ENCODE results near the gene TNK1. TPM values are rescaled to one million over a fixed set of nuclear protein-coding genes. Genes with fewer than 3 reads are reported as not detected.

The TNK1 gene
- total and polyA plus RNA-seq, 2 donors from 2014 or later = 7.6 to 9.3 TPM

DNA sequence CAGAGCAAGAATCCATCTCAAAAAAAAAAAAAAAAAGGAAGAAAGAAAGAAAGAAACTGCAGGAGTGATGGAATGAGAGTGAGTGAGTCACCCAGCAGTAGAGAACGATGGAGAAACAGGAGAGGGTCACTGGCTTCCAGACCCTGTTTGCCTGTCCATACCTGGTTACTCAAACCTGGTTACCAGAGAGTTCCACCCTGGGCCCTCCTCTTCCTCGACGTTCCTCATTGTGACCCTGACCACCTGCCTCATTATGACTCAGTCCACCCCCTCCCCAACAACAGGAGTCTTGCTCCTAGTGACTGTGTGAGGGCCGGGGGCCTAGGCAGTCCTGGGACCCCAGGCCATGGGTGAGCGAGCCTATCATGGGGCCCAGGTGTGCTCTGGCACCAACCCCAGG is 47.7 kb downstream of the TNK1 start, which contains the start of gene SPEM3:
Gene SPEM3, plus strand, starts transcription at position 301 of the 400 bp plus-strand sequence. Its CDS starts 46 bp downstream, at position 347.
- Histone ChIP-seq H3K4me3 (ENCODE audit: low read length in 3 of 3) (no peak within 1 kb of the TSS), H3K36me3 (ENCODE audit: control insufficient read depth in 2 of 3, insufficient read depth in 3 of 3, low read length in 3 of 3) (no peaks in the 10 kb centered on the region), H3K4me1 (ENCODE audit: control insufficient read depth in 2 of 3, insufficient read depth in 2 of 3, low read depth in 1 of 3, low read length in 3 of 3) (no peaks in the 10 kb centered on the region), H3K27me3 (ENCODE audit: control insufficient read depth, insufficient read depth, low read length) (no peaks in the 10 kb centered on the region), H3K9me3 (ENCODE audit: control insufficient read depth in 2 of 3, insufficient read depth in 1 of 3, low read length in 3 of 3) (no peaks in the 10 kb centered on the region), H3K27ac (ENCODE audit: low read depth in 2 of 2, low read length in 2 of 2) (no peak within 1 kb of the TSS), H3K9ac (ENCODE audit: low read length in 3 of 3) (no peak within 1 kb of the TSS)
- DNase-seq (no peak), FAIRE-seq (no peak)
- intact Hi-C loops (cut with DNase I) = no loop called here
- TF ChIP-seq CTCF (IDR thresholded peaks at IDR 0.05; ENCODE audit: borderline replicate concordance, extremely low read depth, insufficient read depth) = no peak

DNA sequence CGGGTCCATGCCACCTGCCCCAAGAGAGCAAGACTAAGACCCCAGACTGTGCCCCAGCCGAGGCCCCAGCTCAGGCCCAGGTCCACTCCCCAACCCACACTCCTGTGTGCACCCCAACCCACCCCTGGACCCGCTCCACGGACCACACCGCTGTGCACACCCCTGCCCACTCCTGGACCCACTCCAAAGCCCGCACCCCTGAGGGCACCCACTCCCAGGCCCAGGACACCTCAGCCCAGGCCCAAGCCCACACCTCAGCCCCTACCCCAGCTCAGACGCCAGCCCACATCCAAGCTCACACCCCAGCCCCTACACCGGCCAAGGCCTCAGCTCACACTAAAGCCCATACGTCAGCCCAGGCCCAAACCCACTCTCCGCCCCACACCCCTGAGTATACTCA is 48.8 kb downstream of the TNK1 start:
- FAIRE-seq (no peak), DNase-seq (no peak)
- intact Hi-C loops (cut with DNase I) = no loop called here
- Histone ChIP-seq H3K9me3 (ENCODE audit: control insufficient read depth in 2 of 3, insufficient read depth in 1 of 3, low read length in 3 of 3) (no peaks in the 10 kb centered on the region), H3K9ac (ENCODE audit: low read length in 3 of 3) (no peak overlapping the region), H3K27ac (ENCODE audit: low read depth in 2 of 2, low read length in 2 of 2) (no peak overlapping the region), H3K27me3 (ENCODE audit: control insufficient read depth, insufficient read depth, low read length) (no peaks in the 10 kb centered on the region), H3K36me3 (ENCODE audit: control insufficient read depth in 2 of 3, insufficient read depth in 3 of 3, low read length in 3 of 3) (no peaks in the 10 kb centered on the region), H3K4me1 (ENCODE audit: control insufficient read depth in 2 of 3, insufficient read depth in 2 of 3, low read depth in 1 of 3, low read length in 3 of 3) (no peaks in the 10 kb centered on the region), H3K4me3 (ENCODE audit: low read length in 3 of 3) (no peak overlapping the region)
- TF ChIP-seq CTCF (IDR thresholded peaks at IDR 0.05; ENCODE audit: borderline replicate concordance, extremely low read depth, insufficient read depth) = no peak

DNA sequence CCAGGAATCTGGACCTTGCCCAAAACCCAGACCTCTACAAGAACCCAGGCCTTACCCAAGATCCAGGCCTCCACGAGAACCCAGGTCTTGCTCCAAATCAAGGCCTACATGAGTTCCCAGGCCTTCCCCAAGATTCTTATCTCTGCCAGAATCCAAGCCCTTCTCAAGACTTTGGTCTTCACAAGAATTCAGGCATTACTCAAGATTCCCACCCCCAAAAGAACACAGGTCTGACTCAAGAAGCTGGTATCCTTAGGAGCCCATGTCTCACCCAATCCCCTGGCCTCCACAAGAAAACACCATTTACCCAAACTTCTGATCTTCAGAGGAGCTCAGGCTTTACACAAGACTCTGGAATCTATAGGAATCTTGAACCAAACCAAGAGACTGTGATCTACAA is 50.3 kb downstream of the TNK1 start:
- no peak for FAIRE-seq
- Histone ChIP-seq H3K4me1 (ENCODE audit: control insufficient read depth in 2 of 3, insufficient read depth in 2 of 3, low read depth in 1 of 3, low read length in 3 of 3) (peaks cover 0 to 5% (median 0%) of the 10 kb centered on the region in 3 donors), H3K9ac (ENCODE audit: low read length in 3 of 3) (no peak overlapping the region), H3K27me3 (ENCODE audit: control insufficient read depth, insufficient read depth, low read length) (no peaks in the 10 kb centered on the region), H3K9me3 (ENCODE audit: control insufficient read depth in 2 of 3, insufficient read depth in 1 of 3, low read length in 3 of 3) (no peaks in the 10 kb centered on the region), H3K4me3 (ENCODE audit: low read length in 3 of 3) (no peak overlapping the region), H3K36me3 (ENCODE audit: control insufficient read depth in 2 of 3, insufficient read depth in 3 of 3, low read length in 3 of 3) (no peaks in the 10 kb centered on the region), H3K27ac (ENCODE audit: low read depth in 2 of 2, low read length in 2 of 2) (no peak overlapping the region)
- intact Hi-C loops (cut with DNase I) = no loop called here
- no peak for TF ChIP-seq CTCF (IDR thresholded peaks at IDR 0.05; ENCODE audit: borderline replicate concordance, extremely low read depth, insufficient read depth)
- DNase-seq = no peak

DNA sequence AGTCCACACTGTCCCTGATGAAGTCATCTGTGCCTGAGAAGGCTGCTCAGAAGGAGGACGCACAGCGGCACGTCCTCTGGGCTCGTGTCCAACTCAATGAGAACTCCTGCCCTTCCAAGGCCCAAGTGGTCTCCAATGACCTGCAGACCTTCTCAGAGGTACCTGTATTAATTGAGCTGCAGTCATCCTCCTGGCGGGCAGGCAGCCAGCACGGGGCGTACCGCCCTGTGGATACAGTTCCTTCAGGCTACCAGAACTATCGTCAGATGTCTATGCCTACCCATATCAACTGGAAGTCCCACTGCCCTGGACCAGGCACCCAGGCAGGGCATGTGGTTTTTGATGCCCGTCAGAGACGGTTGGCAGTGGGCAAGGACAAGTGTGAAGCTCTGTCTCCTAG is 51.4 kb downstream of the TNK1 start:
- no peak overlapping the region for H3K4me3 ChIP-seq (ENCODE audit: low read length in 3 of 3)
- H3K27me3 ChIP-seq (ENCODE audit: control insufficient read depth, insufficient read depth, low read length) = no peaks in the 10 kb centered on the region
- peaks cover 0 to 11% (median 0%) of the 10 kb centered on the region in 3 donors for H3K4me1 ChIP-seq (ENCODE audit: control insufficient read depth in 2 of 3, insufficient read depth in 2 of 3, low read depth in 1 of 3, low read length in 3 of 3)
- no peaks in the 10 kb centered on the region for H3K36me3 ChIP-seq (ENCODE audit: control insufficient read depth in 2 of 3, insufficient read depth in 3 of 3, low read length in 3 of 3)
- FAIRE-seq (no peak), DNase-seq (no peak)
- no peak for TF ChIP-seq CTCF (IDR thresholded peaks at IDR 0.05; ENCODE audit: borderline replicate concordance, extremely low read depth, insufficient read depth)
- H3K9me3 ChIP-seq (ENCODE audit: control insufficient read depth in 2 of 3, insufficient read depth in 1 of 3, low read length in 3 of 3) = no peaks in the 10 kb centered on the region
- no peak overlapping the region for H3K27ac ChIP-seq (ENCODE audit: low read depth in 2 of 2, low read length in 2 of 2)
- intact Hi-C loops (cut with DNase I) = no loop called here
- H3K9ac ChIP-seq (ENCODE audit: low read length in 3 of 3) = no peak overlapping the region

Data from kidney (tissue), 14 donors.